ENCODE data around the gene CYB561. TPM values are rescaled to one million over a fixed set of nuclear protein-coding genes. Genes with fewer than 3 reads are reported as not detected.

CYB561 gene
- total RNA-seq, 1 experiment from 2014 or later, result 20.7 TPM

GRCh38 chr17:63434951-63435571, 11.0 kb downstream of the CYB561 start:
- H3K18ac ChIP-seq (ENCODE audit: insufficient read length, low read depth, low read length), result no peak overlapping the region
- no peak overlapping the region for H3K56ac ChIP-seq (ENCODE audit: insufficient read length, low read depth, low read length)
- H2BK20ac ChIP-seq (ENCODE audit: low read depth, low read length, poor library complexity, severe bottlenecking), result no peak overlapping the region
- no CpG with 5 or more reads among the region's 25 CpGs for WGBS (ENCODE audit: extremely low coverage, insufficient read length, low lambda C conversion rate)
- H3K23ac ChIP-seq (ENCODE audit: insufficient read length, low read depth, low read length), result no peak overlapping the region
- H3K4me1 Mint-ChIP-seq, result peaks cover 12 to 30% of the 10 kb centered on the region in 2 experiments
- H3K4me3 Mint-ChIP-seq, result no peak overlapping the region
- H3K4ac ChIP-seq (ENCODE audit: low read depth, low read length), result no peak overlapping the region
- no peak overlapping the region for H3K14ac ChIP-seq (ENCODE audit: insufficient read depth, low read length)
- TF ChIP-seq, protein P1, sequence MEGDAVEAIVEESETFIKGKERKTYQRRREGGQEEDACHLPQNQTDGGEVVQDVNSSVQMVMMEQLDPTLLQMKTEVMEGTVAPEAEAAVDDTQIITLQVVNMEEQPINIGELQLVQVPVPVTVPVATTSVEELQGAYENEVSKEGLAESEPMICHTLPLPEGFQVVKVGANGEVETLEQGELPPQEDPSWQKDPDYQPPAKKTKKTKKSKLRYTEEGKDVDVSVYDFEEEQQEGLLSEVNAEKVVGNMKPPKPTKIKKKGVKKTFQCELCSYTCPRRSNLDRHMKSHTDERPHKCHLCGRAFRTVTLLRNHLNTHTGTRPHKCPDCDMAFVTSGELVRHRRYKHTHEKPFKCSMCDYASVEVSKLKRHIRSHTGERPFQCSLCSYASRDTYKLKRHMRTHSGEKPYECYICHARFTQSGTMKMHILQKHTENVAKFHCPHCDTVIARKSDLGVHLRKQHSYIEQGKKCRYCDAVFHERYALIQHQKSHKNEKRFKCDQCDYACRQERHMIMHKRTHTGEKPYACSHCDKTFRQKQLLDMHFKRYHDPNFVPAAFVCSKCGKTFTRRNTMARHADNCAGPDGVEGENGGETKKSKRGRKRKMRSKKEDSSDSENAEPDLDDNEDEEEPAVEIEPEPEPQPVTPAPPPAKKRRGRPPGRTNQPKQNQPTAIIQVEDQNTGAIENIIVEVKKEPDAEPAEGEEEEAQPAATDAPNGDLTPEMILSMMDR (conservative IDR thresholded peaks at IDR 0.05), result peak; percentile 46; the same call in 2 of the 3 replicates
- no peaks in the 10 kb centered on the region for H4K20me1 ChIP-seq (ENCODE audit: control insufficient read depth, insufficient read depth, insufficient read length)
- DNase-seq, result peak; percentile 71
- H2AFZ ChIP-seq (ENCODE audit: low read length), result no peak overlapping the region
- no peaks in the 10 kb centered on the region for H3K9me3 ChIP-seq (ENCODE audit: control insufficient read depth, low read depth, low read length)
- no peak overlapping the region for H4K8ac ChIP-seq (replicated peaks; ENCODE audit: insufficient read length, low read depth, low read length)
- no peak overlapping the region for H2BK15ac ChIP-seq (ENCODE audit: low read depth, low read length)
- no peak overlapping the region for H3K27ac ChIP-seq (ENCODE audit: insufficient read length, low read depth, low read length)
- no peak overlapping the region for H2BK120ac ChIP-seq (ENCODE audit: low read depth, low read length, poor library complexity, severe bottlenecking)
- no peak overlapping the region for H2AK5ac ChIP-seq (ENCODE audit: insufficient read length, low read length)
- no peak overlapping the region for H3K9ac ChIP-seq (ENCODE audit: extremely low read depth, insufficient read length, low read length)
- H3K36me3 Mint-ChIP-seq (ENCODE audit: insufficient read depth in 1 of 3, low read depth in 3 of 3), result peaks cover 6 to 15% (median 7%) of the 10 kb centered on the region in 3 experiments; a peak in 5 of 7 replicates
- H3K4me2 ChIP-seq (ENCODE audit: insufficient read depth, insufficient read length, low read length), result no peak overlapping the region
- peak overlapping the region in 2 of 3 experiments; percentile 49 to 63; a peak in 3 of 7 replicates for H3K27ac Mint-ChIP-seq
- no peaks in the 10 kb centered on the region for H3K27me3 ChIP-seq (ENCODE audit: insufficient read depth, low read length)
- no peak overlapping the region for H2BK5ac ChIP-seq (ENCODE audit: insufficient read length, low read length)
- no peaks in the 10 kb centered on the region for H3K79me1 ChIP-seq (ENCODE audit: insufficient read depth, low read depth, low read length, poor library complexity, severe bottlenecking)
- H3K27me3 Mint-ChIP-seq (ENCODE audit: low read depth), result no peaks in the 10 kb centered on the region
- no peak overlapping the region for H4K91ac ChIP-seq (ENCODE audit: insufficient read length, low read depth, low read length)
- no peak overlapping the region for H4K5ac ChIP-seq (ENCODE audit: insufficient read length, low read depth, low read length)
- no peaks in the 10 kb centered on the region for H3K79me2 ChIP-seq (ENCODE audit: insufficient read depth, low read length)
- H2BK12ac ChIP-seq (ENCODE audit: insufficient read length, low read depth, low read length), result no peak overlapping the region
- H3T11ph ChIP-seq (ENCODE audit: low read length), result no peak overlapping the region
- no peaks in the 10 kb centered on the region for H3K23me2 ChIP-seq (ENCODE audit: insufficient read length, low read depth, low read length, poor library complexity, severe bottlenecking)
- no peaks in the 10 kb centered on the region for H3K4me1 ChIP-seq (ENCODE audit: insufficient read depth, low read length)
- no peaks in the 10 kb centered on the region; a peak in 1 of 5 replicates for H3K9me3 Mint-ChIP-seq

Data from H9 (cell line).